HG03103 (cell line): ENCODE data around the gene LDAH.
A peak's percentile ranks its signal among the peaks of the same experiment; 100 is the strongest.

ENCODE experiments used
- ATAC-seq: cut with Tn5 transposase; IDR thresholded peaks from one replicate; pipeline ENCODE4 v1.9.1; 2021; ENCODE audit warnings: low read depth; ENCODE audit not compliant: unreplicated experiment

The LDAH gene

DNA sequence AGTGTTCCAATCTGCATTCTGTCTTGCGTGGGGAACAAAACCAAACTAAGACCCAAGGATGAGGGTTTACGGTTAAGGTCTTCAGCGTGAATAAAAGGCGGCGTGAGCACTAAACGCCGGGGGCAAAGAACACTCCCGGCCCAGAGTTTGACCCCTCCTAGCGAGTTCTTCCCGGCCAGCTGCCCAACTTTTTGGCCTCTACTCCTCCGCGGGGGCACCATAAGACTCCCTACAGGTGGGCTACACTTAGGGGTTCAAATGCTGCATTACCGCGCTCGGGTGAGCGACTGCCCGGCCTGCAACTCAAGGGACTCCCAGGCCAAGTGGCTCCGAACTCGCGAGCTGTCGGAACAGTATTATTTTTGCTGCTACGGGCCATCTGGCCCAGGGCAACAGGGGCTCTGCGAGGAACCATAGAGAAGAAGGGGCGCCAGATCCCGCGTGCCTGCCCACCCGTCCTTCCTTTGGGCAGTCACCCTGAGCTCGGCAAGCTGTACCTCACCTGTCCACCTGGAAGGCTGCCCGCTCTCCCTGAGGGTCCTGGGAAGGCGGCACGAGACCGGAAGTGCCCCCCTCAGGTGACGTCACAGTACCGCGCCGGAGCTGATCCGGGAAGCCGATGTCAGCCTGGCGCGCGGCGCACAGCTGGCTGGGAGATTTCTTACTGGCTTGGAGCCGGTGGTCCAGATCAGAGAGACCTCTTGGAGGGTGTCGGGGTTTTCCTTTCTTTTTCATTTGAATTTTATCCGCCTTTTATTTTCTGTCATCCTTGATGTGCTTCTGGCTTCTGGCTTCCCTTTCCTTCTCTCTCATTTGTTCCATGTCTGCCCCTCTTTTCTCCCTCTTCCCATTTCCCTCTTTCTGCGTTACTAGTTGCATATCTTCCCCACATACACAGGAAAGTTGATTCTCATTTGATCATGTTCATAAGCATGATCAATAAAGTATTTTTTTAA, at the start of gene LDAH:
Gene LDAH (minus strand): TSS at position 567 of the 956 bp plus-strand sequence. CDS start 21,638 bp downstream, outside the sequence.
- peak; percentile 83 for ATAC-seq

DNA sequence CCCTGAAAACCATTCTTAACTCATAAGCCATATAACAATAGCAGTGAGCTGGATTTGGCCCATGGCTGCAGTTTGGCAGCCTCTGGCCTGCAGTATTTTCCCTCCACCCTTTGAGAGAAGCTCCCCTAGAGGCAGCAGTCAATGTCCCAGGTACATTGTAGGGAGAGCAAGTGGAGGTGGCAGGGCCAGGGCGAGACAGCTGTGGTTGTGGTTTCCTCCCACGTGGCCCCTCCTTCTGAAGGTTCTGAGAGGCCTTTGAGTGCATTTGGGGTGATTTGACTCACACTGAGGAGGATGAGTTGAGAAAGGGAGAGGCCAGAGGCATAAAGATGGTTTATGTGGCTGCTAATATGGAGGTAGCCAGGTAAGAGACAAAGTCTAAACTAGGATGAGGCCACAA, 45.5 kb upstream of the LDAH start:
- ATAC-seq = peak; percentile 100

DNA sequence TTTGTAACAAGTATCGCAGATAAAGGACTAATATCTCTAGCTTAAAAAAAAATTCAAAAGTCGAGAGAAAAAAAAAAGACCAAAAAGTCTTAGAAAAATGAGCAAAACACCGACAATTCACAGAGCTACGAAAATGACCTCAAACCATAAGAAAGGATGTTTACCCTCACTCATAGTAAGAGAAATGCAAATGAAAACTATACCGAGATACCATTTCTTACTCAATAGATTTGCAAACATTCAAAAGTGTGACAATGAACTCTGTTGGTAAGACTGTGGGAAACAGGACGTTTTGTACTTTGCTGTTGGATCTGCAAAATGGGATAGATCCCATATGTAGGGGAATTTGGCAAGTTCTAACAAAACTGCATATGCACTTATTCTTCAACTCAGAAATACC, 39.9 kb upstream of the LDAH start:
- no peak for ATAC-seq

DNA sequence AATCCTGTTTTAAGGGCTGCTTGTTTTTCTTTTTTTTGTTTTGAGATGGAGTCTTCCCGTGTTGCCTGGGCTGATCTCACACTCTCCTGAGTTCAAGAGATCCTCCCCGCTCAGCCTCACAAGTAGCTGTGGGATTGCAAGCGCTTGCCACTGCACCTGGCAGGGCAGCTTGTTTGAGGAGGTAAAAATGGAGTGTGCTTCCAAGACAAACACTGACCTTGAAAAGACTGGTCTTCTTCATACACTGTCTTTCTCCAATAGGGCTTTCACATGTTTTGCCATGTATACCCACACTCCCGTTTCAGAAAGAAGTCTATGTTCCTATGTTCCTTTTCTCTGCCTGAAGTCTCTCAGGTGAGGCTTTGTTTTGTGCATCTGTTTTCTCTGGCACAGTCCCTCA, 32.6 kb upstream of the LDAH start:
- no peak for ATAC-seq

DNA sequence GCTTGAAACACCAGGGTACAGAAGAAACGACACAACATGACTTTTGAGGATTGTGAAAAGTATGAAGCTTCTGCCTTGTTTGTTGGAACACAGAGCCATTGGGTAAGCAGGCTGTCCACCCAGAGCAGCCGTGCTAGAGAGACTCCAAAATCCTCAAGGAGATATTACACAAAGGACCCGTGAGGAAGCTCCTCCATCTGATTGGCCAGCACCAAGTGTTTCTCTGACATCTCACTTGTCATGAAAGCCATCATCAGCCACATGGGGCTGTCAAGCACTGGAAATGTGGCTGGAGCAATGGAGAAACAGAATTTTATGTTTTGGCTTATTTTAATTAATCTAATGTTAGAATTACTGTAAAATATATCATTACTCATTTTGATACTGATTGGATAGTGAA, 29.8 kb upstream of the LDAH start:
- ATAC-seq = no peak

DNA sequence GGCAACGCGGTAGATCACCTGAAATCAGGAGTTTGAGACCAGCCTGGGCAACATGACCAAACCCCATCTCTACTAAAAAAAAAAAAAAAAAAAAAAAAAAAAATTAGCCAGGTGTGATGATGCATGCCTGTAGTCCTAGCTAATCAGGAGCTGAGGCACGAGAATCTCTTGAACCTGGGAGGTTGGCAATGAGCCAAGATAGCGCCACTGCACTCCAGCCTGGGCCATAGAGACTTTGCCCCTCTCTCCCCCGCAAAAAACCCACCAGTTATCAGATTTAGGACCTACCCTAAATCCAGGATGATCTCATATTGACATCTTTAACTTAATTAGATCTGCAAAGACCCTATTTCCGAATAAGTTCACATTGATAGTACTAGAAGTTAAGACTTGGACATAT, 29.2 kb upstream of the LDAH start:
- no peak for ATAC-seq

DNA sequence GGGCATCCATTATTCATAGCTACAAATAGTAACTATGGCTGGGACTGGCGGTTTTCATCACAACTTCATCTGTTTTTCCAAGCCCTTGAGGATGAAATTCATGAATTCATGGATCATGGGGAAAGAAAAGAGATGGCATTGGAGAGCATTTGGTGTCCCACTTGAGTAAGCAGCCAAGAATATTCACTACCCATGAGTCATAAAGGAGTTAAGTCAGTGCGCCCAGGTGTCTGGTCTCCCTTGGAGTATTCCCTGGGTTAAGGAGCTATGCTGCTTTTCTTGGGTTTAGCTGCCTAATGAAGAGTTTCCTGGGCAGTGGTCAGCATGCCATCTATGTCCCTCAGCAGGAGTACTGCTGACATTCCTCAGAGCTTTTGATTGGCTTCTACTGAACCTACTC, 21.3 kb upstream of the LDAH start:
- no peak for ATAC-seq

DNA sequence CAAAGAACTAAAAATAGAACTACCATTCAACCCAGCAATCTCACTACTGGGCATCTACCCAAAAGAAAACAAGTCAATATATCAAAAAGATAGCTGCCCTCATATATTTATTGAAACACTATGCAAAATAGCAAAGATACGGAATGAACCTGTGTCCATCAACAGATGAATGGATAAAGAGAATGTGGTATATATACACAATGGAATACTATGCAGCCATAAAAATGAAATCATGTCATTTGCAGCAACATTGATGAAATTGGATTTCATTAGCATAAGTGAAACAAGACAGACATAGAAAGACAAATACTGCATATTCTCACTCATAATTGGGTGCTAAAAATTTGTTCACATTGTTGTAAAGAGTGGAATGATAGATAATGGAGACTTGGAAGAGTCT, 16.2 kb upstream of the LDAH start:
- ATAC-seq = no peak

DNA sequence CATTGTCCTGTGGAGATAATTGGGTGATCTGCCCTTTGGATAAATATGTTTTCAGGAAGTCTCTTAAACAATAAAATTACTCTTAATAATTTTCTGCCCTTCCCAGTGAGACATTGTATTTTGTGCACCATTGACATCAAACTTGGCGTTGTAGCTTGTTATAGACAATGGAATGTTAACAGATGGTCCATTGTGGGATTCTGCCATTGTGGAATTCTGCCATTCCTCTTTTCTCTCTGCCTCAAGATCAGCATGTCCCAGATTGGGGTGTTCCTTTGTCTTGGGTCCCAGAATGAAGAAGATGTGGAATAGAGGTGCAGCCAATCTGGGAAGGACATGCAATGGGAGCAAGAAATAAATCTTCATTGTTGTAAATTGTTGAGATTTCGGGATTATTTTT, 15.1 kb upstream of the LDAH start:
- ATAC-seq = no peak

DNA sequence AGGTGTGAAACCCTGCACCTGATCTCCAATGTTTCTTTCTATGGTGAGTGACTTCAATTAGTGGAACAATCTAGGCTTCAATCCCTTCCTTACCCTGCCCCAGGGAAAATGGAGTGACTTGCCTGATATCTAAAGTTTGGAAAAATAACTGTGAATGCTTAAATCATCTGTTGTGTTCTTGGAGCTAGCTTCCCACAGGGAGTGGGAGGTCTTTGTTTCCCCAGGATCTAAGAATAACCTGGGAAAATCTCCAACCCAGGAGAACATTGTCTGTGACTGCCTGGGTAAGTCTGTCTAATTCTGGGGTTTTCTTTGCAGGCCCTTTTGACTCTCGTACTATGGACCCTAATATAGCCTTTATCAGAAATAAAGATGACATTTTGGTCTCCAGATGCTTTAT, 13.6 kb upstream of the LDAH start:
- ATAC-seq = no peak

DNA sequence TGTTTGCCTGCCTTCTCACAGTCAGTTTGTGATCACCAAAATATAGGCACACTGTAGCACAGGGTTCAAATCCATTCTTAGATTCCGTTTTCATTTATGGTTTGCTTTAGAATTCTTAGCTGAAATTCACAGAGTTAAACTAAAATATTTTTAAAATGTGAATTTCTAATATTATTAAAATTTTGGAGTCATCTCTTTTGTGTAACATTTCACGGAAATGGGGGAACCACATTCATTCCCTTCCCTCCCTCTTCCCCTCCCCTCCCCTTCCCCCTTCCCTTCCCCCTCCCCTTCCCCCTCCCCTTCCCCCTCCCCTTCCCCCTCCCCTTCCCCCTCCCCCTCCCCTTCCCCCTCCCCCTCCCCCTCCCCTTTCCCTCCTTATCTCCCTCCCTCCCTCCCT, 11.4 kb upstream of the LDAH start:
- no peak for ATAC-seq

DNA sequence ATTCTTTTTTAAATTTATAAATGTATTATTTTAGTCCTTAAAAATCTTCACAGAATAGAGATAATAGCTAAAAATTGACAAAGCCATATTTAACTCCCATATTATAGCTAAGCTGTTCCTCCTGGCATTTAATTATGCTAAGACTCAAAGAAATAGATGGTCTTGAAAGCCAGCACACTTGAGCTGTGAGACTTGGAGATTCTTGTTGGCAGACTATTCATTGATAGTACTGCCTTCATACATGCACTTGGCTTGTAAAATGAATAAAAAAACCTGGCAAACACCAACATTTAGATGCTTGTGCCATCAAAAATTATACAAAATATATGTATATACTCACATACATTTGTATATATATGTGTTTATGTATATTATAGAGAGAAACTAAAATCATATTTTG, 9.7 kb upstream of the LDAH start:
- no peak for ATAC-seq

DNA sequence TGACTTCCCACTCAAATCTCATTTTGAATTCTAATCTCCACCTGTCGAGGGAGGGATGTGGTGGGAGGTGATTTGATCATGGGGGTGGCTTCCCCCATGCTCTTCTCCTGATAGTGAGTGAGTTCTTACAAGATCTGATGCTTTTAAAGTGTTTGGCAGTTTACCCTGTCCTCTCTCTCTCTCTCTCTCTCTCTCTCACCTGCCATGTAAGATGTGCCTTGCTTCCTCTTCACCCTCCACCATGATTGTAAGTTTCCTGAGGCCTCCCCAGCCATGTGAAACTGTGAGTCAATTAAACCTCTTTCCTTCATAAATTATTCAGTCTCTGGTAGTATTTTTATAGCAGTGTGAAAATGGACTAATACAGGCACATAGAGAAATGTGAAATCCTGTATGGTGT, 7.0 kb upstream of the LDAH start:
- no peak for ATAC-seq

DNA sequence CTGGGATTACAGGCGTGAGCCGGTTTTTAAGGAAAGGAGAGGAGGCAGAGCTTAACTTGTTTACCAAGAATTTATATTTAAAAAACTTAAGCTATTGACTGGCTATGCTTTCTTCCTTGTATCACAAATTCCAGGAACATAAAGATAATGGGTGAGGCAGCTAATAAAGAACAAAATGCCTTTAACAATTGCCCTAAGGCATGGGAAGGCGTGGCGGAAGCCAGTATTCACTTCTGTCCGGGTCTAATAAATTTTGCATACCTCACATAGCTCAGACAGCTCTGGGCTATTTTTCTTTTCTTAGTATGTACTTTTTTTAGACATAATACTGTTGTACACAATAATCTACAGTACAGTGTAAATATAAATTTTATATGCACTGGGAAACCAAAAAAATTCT, 1.0 kb upstream of the LDAH start:
- ATAC-seq = no peak

DNA sequence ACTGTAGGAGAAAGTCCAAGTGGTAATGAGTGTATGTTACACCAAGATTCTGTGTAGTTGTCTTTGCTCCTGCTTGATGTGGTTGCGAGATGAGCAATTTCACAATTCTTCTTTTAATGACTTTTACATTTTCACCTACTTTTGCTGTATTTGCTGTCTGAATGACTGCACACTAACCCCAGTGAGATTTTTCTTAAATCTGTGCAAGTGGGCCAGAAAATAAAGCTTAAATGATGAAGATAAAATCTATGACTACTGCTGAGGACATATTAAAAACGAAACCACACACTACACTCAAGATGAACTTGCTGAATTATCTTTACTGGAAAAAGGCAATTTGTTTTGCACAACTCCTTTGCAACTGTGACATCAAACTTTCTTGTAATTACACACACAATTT, 4.1 kb downstream of the LDAH start:
- ATAC-seq = no peak

DNA sequence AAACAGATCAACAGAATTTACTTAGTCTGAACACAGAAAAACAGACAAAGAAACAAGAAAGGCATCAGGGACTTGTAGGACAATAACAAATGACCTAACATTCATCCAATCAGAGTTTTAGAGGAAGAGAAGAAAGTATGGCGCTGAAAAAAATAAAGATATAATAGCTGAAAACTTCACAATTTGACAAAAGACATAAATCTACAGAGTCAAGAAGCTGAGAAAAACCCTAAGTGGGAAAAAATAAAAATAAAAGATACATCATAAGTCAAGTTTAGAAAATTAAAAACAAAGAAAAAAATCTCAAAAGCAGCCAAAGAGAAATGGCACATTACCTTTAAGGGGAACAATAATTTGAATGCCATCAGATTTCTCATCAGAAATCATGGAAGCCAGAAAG, 7.7 kb downstream of the LDAH start:
- no peak for ATAC-seq

DNA sequence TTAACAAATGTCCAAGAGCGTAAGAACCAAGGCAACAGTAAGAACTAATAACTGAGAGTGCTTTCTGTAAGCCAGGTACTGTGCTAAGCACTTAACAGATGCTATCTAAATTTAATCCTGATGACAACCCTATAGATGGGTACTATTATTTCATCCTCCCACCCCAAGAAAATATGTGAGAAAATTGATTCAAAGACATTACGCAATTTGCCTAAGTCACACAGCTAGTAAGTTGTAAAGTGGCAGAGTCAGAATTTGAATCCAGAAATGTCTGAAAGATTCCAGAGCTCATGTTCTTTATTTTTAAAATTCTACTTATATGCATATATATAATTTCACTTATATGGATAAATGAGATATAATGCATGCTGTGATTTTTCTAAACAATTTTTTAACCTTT, 10.1 kb downstream of the LDAH start:
- no peak for ATAC-seq

DNA sequence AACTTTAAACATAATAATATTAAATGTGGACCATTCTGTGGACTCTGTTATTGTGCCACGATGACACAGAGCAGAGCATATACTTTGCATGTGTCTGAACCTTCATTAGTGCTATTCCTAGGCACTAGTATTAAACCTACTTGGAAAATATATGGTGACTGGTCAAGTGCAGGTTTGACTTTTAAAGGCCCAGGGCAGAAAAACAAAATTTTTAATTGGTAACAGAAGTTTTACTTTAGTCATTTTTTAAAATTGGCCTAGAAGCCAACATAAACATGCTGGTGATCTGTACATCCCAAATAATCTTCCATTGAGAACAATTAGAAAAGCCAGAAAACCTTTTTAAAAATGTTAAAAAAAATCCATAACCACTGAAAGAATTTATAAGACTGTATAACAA, 16.6 kb downstream of the LDAH start:
- ATAC-seq = no peak

DNA sequence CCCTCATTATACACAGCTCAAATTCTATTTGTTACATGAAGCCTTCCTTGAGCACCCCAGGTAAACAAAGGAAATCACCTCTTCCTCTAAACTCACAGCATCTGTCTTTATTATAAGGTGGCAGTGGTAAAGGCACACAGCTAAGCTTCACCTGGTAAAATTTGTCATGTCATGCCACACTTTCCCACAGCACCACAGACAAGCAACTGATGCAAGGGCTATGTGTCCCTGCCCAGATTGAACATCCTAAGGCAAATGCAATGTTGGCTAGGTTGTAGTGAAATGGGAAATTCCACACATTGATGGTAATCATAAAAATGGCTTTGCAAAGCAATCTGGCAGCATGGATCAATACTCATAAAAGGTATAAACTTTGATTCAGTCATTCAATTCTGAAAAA, 18.9 kb downstream of the LDAH start:
- ATAC-seq = no peak

DNA sequence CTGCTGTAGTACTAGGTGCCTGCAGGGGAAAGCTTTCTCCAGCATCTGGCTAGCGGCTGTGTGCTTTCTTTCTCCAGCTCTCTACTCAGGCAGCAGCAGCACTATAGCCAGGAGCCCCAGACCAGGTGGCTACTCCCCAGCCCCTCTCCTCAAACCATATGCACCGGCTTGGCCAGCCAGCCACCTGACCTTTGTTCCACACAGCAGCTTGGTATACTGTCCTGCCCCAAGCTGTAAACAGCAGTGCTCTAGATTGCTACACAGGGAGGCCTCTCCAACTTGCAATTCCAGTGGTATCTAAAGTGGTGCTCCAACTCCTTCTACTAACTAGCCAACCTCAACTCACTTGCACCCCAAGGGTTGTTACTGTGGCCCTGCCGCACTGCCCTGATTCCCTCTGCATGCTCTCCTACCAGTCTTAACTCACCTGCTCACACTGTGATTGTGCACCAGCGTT, 19.6 kb downstream of the LDAH start:
- no peak for ATAC-seq

DNA sequence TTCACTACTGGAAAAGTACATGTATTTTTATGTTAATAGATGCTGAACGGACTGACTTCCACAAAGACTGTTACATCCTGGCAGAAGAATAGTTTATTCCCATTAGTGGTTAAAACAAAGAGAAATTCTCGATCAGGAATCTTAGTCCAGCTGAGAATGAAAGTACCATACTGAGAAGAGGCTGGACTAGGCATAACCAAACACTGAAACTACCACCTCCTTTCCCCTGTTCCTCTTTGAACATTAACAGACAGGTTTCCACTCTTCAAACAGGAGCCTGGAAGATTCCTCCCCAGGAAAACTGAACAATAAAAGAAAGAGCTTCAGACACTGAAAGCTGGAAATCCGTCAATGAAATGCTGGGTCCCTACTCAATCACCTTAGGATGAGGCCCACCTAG, 25.8 kb downstream of the LDAH start:
- no peak for ATAC-seq

DNA sequence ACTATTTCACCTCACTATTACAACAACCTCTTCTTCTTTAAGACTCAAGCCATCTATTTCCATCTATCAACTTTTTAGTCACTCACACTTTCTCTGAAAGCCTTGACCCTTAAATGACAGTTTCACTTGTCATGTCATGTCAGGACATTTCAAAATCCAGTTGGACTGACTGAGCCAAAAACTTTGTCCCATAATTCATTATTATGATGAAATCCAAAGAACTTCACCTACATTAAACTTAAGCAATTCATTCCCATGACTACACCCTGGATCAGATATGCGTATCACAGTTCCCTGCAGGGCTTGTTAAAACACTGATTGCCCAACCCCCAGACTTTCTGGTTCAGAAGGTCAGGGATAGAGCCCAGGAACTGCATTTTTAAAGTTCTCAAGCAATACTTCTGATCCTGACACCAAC, 26.5 kb downstream of the LDAH start:
- ATAC-seq = no peak
